SHP77 treated with DMSO at 0.1 percent for 48 hours (cell line): ENCODE measurements around the gene IL21R.
"Not testable (repeated sequence)": the region's sequence is repeated elsewhere in the genome, so short reads cannot be mapped to it uniquely, and the experiment has no call there.

Experiments
- DNase-seq: peaks from one replicate; lab custom pipeline; 2025; lab: John Stamatoyannopoulos, UW

Gene IL21R

DNA sequence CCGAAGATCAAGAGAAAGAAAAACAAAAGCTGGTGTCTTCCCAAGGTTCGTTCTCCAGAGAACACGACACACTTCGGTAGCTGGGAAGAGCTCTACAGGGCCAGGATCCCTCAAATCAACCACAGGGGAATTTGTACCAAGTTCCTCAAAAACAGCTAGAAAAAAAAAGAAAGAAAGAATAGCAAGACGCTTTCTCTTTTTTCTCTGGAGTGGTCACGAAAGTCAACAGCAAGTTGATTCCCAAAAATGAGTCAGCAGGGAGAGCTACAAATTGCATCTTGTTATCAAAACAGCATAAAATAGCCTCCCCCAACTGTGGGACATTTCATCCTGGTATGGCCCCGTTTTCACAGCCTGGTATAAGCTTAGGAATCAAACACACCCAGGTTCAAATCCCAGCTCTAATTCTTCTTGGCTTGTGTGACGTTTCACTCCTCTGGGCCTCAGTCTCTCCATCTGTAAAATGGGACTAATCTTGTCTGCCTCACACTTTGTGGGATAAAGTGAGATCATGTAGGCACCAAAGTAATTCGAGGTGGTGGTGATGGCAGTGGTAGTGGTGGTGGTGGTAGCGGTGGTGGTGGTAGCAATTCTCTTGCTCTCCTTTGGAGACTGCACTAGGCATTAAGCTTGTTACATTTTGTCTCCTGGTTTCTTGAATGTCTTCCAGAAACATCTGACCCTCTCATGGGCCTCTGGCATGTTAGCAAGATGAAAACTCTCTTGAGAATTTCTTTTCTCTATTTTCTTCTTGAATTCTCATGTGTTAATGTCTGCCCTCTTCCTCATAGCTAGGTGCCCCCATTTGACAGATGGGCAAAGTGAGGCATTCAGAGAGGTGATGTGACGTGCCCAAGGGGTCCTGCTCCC, 988 bp upstream of the IL21R start:
- DNase-seq: no peak

DNA sequence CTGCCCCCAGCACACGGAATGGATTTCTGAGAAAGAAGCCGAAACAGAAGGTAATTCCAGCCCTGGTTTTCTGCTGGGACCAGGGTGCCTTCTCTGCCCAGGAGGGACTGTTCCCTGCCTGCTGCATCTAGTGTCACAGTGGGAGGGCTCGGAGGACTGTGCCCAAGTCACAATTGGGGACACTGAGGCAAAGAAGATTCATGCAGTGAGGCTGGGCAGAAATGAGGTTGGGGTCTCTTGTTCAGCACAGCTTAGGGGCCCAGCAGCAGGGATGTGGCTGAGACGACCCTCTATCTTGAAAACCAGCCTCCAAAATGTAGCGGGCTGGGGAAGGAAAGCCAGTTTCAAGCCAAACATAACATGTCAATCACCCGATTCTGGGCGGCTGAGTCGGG, 592 bp downstream of the IL21R start:
- no peak for DNase-seq

DNA sequence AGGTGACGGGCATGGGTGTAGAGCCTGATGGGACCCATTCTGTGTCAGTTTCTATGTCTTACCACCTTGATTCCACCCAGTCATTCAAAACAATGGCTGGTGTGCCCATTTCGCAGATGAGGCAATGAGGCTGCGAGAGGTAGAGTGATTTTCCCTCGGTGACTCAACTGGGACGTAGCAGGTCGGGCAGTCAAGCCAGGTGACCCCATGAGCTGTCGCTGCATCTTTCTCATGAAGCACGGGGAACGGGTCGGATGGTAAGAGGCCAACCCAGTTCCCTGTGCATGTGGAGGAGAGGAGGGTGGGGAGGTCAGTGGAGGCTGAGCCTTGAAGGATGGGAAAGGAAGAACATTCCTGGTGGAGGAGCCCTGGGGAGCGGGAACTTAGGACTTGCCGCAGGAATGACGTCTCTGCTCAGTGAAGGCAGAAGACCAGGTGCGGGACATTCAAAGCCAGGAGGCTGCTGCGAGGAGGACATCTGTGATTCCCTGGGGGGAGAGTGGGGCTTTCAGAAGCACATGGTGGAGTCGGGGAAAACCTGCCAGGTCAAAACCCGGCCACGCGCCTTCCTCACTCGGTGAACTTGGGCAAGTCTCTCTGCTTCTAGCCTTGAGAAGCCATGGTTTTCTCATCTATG, 1.1 kb downstream of the IL21R start:
- no peak for DNase-seq

DNA sequence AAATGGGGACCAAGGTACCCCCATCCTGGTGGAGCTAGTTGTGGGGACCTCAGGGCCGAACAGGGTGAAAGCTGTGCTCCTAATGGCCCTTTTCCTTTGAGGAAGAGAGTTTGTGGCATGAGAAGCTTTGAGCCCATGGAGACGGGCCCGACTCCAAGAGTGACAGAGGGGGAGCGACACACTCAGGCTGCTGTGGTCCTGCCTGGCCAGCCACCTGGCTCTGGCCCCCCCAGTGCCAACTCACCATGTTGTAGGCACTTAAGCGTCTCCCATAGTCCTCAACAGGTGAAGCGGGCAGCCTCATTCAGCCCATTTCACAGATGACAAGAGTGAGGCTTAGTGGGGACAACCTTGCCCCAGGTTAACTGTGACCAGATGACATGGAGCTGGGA, 1.6 kb downstream of the IL21R start:
- DNase-seq: no peak

DNA sequence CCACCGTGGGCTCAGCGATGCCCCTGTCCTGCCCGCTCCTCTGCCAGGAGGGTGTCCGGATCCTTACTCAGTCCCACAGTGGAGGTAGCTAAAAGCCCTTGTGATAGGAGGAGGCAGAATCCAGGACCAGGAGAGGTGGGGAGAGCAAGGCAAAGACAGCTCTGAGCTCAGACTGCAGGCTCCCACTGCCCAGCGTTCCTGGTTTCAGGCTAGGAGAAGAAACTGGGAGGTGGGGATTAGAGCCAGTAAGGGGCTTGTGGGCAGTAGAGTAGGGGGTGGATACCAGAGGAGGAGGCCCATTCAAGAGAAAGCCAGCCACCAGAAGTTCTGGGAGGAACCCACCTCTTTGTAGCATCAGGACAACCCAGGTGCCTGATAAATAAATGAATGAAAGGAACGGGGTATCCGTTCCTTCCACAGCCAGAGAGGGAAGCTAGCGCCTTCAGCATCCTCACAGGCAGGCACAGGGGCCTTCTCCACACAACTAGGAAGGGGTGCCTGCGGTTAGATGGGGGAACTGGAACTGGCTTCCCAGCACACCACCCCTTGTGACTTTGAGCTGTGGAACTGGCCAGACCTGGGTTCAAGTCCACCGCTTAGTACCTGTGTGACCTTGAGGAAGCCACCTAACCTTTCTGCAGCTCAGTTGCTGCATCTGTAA, 2.3 kb downstream of the IL21R start:
- DNase-seq: no peak

DNA sequence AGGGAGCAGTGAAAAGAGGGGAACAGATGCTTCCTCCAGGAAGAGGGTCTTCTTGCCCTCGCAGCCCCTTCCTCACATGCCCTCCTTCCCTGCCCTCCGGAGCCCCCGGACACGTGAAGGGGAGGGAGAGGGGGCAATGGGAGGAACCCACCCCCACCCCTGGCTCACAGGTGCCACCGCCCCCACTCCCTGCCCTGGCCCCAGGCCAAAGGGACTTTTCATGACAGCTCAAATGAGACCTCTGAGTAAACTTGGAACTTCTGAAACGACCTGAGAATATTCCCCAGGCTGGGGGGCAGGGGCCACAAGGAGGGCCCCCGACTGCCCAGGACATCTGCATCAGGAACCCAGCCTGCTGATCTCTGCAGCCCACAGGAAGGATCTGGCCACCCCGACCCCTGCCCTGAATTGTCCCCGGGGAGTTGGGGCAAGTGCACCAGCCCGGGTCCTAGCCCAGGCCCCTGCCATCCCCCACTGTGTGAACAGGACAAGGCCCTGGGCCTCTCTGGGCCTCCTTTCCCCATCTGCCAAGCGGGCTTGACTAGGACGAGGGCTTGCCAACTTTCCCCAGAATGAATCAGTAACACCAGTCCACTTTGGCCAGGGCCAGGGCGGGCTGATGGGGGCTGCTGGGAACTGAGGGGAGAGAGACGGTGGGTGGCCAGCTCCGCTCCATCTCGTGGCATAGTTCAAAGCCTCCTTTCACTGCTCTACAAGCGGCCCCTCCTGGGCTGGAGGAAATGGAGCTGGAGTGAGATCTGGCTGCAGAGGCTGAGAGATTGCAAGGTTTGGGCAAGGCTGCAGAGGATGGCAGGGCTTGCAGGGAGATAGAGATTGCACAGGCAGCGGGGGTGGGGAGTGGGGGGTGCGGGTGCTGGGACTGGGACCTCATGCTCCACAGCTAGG, 3.8 kb downstream of the IL21R start:
- no peak for DNase-seq

DNA sequence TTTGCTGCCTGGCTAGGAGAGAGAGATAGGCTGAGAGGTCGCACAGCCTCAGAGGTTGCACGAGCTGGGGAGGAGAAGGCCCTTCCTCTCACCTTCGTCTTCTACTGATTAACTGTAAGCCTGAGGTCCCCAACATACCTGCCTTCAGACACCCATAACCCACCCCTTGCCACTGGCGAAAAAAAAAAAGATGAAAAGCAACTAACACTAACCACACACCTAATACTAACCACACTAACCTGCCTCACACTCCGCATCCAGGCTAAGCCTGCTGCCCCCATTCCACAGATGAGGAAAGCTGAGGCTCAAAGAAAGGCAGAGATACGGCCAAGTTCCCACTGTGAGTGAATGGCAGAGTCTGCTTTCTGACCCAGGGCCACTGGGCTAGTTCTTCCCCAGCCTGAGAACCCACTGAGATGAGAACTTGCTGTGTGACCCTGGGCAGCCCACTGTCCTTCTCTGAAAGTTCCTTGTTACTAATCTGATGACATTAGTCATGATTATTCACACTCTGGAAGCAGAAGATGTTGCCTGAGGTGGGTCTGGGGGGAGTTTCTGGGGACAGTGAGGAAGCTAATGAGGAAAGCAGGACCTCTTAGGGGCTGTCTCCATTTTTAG, 4.6 kb downstream of the IL21R start:
- DNase-seq: no peak

DNA sequence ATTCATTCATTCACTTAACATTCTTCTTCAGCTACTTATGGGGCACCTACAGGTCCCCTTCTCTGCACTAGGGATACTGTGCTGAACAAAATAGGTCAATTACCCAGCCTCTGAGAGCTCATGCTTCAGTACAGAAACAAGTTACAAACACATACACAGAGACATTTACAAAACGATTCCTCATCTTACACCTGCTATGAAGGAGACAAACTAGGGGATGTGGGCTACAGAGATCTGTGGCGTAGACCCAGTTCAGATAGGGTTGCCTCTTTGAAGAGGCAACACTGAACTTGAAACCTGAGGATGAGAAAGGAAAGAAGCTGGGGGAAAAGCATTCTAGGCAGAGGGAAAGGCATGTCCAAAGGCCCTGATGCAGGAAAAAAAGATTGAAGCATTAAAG, 5.2 kb downstream of the IL21R start:
- DNase-seq: no peak

DNA sequence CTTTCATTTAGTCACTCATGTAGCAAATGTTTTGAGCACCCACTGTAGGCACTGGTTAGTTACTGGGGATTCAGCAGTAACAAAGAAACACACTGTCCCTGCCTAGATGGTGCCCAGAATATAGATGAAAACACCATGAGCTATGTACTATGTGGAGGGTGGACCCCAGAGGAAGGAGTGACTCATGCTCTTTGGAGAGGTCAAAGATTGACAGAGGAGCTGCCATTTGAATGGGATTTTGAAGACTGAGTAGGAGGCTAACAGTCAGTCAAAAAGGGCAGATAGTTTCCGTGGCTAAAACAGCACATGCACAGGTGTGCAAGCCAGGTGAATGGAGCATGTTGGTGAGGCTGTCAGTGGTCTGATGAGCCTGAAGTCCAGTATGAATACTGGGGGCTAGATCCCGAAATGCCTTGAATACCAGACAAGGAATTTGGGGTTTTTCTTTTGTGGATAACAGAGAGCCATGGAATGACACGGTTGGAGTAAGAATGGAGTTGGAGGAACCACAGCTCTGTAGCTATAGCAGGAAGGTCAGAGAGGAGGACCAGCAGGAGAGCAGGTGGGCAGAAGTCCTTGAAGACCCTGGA, 6.1 kb downstream of the IL21R start:
- no peak for DNase-seq

DNA sequence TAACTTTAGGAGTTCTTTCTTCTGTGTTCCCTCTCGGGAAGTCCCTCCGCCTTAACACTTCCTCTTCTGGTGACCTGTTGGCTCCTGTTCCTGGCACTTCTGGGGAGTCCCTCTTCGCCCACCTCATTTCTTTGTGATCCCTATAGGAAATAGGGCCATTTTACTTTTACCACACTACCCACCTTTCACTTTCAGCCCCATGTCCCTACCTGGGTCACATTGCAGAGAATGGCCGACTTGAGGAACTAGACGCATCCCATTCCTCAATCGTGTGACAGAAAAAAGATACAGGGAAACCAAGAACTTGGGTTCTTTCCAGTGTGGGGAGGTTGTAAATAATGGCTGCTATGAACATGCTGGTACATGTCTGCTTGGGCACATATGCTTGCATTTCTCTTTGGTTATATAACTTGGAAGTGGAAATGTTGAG, 6.6 kb downstream of the IL21R start:
- DNase-seq: no peak

DNA sequence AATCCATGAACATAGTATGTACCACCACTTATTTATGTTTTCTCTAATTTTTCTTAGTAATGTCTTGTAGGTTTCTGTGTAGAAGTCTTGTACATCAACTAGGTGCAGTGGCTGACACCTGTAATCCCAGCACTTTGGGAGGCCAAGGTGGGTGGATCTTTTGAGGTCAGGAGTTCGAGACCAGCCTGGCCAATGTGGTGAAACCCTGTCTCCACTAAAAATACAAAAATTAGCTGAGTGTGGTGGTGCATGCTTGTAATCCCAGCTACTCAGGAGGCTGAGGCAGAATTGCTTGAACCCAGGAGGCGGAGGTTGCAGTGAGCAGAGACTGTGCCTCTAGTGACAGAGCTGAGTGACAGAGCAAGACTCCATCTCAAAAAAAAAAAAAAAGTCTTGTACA, 8.0 kb downstream of the IL21R start:
- DNase-seq: not testable (repeated sequence)

DNA sequence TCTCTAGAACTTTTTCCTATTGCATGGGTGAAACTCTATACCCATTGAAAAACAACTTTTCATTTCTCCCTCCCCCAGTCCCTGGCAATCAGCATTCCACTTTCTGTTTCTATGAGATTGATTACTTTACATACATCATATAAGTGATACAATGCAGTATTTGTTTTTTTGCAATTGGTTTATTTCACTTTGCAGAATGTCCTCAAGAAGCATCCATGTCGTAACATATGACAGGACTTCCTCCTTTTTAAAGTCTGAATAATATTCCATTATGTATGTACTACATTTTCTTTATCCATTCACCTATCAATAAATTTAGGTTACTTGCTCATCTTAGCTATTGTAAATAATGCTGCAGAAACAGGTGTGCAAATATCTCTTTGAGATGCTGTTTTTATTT, 8.8 kb downstream of the IL21R start:
- DNase-seq: no peak

DNA sequence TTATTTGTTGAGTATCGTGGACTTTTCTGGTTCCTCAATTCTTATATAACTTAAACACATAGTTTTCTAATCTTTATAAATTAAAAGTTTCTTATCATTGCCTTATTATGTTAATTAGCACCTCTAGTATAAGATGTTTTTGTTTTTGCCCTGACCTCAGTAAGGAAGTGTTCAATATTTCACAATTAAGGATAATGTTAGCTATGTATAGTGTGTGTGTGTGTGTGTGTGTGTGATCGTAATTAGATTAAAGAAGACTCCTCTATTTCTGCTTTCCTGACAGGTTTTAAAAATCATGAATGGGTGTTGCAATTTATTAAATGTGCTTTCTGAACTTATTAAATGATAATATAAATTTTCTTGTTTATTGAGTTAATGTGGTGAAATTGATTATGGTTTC, 12.0 kb downstream of the IL21R start:
- no peak for DNase-seq

DNA sequence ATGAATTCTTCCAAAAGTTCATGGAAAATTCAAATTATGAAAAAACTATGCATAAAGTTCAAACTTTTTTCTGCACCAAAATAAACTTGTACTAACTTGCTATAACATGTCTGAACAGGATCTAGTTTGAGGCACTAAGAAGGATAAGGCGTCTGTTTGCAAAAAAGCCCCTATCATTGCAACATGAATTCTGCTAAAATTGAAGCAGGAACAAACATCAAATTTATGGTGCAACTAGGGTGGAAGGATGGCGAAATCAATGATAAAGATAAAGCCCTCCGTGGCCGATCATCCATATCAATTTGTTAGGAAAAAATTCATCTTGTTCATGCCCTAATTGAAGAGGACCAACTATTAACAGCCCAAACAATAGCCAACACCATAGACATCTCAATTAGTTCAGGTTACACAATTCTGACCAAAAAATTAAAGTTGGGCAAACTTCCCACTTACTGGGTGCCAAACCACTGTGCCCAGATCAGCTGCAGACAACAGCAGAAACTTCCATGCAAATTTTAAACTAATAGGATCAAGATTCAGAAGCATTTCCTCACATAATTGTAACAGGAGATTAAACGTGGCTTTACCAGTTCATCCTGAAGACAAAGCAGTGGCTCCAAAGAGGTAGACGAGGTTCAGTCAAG, 12.9 kb downstream of the IL21R start:
- DNase-seq: no peak

DNA sequence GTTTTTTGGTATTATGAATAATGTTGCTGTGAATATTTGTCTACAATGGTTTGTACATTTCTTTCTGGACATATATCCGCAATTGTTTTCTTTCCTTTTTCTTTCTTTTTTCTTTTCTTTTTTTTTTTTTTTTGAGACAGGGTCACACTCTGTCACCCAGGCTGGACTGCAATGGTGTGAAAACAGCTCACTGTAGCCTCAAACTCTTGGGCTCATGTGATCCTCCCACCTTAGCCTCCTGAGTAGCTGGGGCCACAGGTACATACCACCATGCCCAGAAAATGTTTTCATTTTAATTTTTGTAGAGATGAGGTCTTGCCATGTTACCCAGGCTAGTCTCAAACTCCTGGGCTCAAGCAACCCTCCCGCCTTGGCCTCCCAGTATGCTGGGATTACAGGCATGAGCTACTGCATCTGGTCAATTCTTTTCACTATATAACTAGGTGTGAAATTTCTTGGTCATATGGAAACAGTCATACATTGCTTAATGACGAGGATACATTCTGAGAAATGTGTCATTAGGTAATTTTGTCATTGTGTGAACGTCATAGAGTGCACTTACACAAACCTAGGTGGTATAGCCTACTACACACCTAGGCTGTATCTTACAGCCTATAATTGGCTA, 15.2 kb downstream of the IL21R start:
- DNase-seq: no peak

DNA sequence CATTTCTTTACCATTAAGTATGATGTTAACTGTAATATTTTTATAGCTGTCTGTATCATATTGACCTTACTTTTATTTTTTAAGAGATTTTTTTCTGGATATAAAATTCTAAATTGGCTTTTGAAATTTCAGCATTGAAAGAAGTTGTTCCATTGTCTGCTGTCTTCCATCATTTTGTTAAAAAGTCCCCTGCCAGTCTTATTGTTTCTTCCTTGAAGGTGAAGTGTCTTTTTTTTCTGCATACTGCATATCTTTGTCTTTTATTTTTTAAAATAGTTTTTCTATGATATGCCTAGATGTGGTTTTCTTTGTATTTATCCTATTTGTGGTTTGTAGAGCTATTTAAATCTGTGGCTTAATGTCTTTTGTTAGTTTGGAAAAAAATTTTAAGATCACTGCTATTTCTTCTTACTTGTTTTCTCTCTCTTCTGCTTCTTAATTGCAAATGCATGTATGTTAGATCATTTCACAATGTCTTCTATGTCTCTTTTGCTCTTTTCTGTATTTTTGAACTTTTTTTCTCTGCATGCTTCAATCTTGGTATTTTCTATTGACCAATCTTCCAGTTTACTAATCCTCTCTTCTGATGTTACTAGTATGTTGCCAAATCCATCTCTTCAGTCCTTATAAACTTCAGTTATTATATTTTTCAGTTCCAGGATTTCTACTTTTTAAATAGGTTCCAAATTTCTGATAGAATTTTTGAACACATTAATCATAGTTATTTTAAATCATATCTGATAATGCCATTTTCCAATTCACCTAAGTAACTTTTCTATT, 20.2 kb downstream of the IL21R start:
- DNase-seq: no peak

DNA sequence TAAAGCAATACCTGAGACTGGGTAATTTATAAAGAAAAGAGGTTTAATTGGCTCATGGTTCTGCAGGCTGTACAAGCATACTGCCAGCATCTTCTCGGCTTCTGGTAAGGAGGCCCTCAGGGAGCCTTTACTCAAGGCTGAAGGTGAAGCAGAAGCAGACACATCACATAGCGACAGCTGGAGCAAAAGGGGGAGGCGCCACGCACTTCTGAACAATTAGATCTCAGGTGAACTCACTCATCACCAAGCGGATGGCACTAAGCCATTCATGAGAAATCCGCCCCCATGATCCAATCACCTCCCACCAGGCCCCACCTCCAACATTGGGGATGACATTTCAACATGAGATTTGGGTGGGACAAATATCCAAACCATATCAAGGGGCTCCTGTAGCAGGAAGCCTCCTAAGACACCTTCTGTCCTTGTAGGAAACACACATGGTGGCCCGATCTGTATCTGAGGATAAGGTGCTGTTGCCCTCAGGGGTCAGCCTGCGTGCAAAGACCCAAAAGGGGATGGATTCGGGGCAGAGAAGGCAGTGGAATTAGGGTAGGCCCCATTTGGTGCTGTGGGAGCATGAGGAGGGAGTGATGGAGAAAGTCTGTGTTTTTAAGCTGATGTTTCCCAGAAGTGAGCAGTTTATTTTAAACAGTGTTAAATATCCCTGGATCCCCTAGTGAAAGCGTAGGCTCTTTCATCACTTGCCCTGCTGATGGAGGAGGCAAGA, 23.0 kb downstream of the IL21R start:
- DNase-seq: no peak

DNA sequence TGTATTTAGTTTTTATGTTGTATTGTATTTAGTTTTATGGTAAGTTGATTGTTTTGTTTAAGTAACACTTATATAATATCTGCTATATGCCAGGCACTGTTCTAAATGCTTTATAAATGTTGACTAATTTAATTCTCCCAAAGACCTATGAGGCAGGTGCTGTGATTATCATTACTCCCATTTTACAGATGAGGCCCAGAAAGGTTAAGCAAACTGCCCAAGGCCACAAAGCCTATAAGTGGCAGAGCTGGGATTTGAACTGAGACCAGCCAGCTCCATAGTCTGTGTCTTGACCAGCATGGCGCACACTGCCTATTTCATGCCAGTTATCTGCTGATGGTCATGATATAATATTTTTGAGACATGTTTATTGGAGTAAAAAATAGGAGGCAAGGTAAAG, 24.0 kb downstream of the IL21R start:
- no peak for DNase-seq
